ENCODE data around the gene USP31.

The USP31 gene

GRCh38 chr16:23186171-23186570 lies 36.9 kb upstream of the USP31 start:
- H3K27ac ChIP-seq (ENCODE audit: low read length) = no peak overlapping the region
- no peak overlapping the region for H2AFZ ChIP-seq (ENCODE audit: low read depth, low read length)
- no peaks in the 10 kb centered on the region for H3K79me2 ChIP-seq (ENCODE audit: insufficient read depth, low read length)
- no peak for DNase-seq
- no peaks in the 10 kb centered on the region for H3K9me3 ChIP-seq (ENCODE audit: insufficient read depth, low read length, severe bottlenecking)
- H3K4me3 ChIP-seq (ENCODE audit: low read depth in 1 of 2, low read length in 2 of 2) = no peak overlapping the region
- no peaks in the 10 kb centered on the region for H4K20me1 ChIP-seq (ENCODE audit: insufficient read depth, low read length)
- peaks cover 7% of the 10 kb centered on the region for H3K27me3 ChIP-seq (ENCODE audit: insufficient read depth, low read length, poor library complexity)
- no peak for ATAC-seq (ENCODE audit: insufficient read depth, low read depth)
- H3K4me1 ChIP-seq (ENCODE audit: insufficient read depth, low read length) = no peaks in the 10 kb centered on the region
- no peaks in the 10 kb centered on the region for H3K36me3 ChIP-seq (ENCODE audit: insufficient read depth, low read length)
- no peak overlapping the region for H3K9ac ChIP-seq (ENCODE audit: low read depth, low read length)
- no peak overlapping the region for H3K4me2 ChIP-seq (ENCODE audit: insufficient read depth, low read length)
- TF ChIP-seq CTCF (IDR thresholded peaks at IDR 0.05; ENCODE audit: borderline replicate concordance, extremely low read depth, low read length, poor library complexity, severe bottlenecking) (no peak), EZH2 (IDR thresholded peaks at IDR 0.05; ENCODE audit: borderline replicate concordance, low read depth, low read length, severe bottlenecking) (no peak)

DNA sequence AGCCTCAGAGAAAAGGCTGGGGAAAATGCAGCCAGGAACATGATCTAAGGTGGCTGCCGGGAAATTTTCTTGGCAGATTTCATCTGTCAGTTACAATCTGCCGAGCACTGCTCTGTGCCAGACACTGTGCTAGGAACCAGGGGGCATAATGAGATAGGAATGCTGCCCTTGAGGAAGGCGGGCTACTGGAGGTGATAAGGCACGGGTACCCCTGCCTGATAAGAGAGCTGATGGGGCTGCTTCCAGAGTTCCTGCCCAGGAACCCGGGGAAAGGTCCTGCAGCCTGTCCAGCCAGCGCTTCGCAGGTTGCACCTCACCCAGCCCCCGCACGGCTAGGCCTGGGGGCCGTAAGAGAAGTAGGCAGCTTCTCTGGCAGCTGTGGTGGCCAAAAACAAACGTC lies 36.4 kb upstream of the USP31 start:
- no peaks in the 10 kb centered on the region for H3K36me3 ChIP-seq (ENCODE audit: insufficient read depth, low read length)
- no peak overlapping the region for H3K4me3 ChIP-seq (ENCODE audit: low read depth in 1 of 2, low read length in 2 of 2)
- no peaks in the 10 kb centered on the region for H3K79me2 ChIP-seq (ENCODE audit: insufficient read depth, low read length)
- no peaks in the 10 kb centered on the region for H3K9me3 ChIP-seq (ENCODE audit: insufficient read depth, low read length, severe bottlenecking)
- no peak for ATAC-seq (ENCODE audit: insufficient read depth, low read depth)
- peaks cover 7% of the 10 kb centered on the region for H3K27me3 ChIP-seq (ENCODE audit: insufficient read depth, low read length, poor library complexity)
- no peak overlapping the region for H2AFZ ChIP-seq (ENCODE audit: low read depth, low read length)
- no peaks in the 10 kb centered on the region for H3K4me1 ChIP-seq (ENCODE audit: insufficient read depth, low read length)
- no peaks in the 10 kb centered on the region for H4K20me1 ChIP-seq (ENCODE audit: insufficient read depth, low read length)
- H3K4me2 ChIP-seq (ENCODE audit: insufficient read depth, low read length) = no peak overlapping the region
- H3K27ac ChIP-seq (ENCODE audit: low read length) = no peak overlapping the region
- H3K9ac ChIP-seq (ENCODE audit: low read depth, low read length) = no peak overlapping the region
- no peak for TF ChIP-seq CTCF (IDR thresholded peaks at IDR 0.05; ENCODE audit: borderline replicate concordance, extremely low read depth, low read length, poor library complexity, severe bottlenecking)
- no peak for TF ChIP-seq EZH2 (IDR thresholded peaks at IDR 0.05; ENCODE audit: borderline replicate concordance, low read depth, low read length, severe bottlenecking)
- DNase-seq = no peak

DNA sequence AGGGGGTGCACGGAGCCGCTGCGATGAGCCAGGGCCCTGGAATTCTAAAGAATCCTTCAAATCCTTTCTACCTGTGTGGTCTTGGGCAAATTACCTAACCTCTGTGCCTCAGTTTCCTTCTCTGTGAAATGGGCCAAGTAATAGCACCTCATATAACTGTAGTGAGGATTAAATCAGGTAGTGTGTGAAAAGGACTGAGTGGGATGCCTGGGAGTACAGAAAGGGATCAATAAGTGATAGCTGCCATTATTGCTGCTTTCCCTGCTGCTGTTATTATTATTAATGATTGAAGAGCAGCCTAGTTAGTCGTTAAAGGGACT lies 34.3 kb upstream of the USP31 start:
- Histone ChIP-seq H3K36me3 (ENCODE audit: insufficient read depth, low read length) (no peaks in the 10 kb centered on the region), H3K4me2 (ENCODE audit: insufficient read depth, low read length) (no peak overlapping the region), H3K9me3 (ENCODE audit: insufficient read depth, low read length, severe bottlenecking) (no peaks in the 10 kb centered on the region), H4K20me1 (ENCODE audit: insufficient read depth, low read length) (no peaks in the 10 kb centered on the region), H3K4me3 (ENCODE audit: low read depth in 1 of 2, low read length in 2 of 2) (no peak overlapping the region), H3K9ac (ENCODE audit: low read depth, low read length) (no peak overlapping the region), H3K79me2 (ENCODE audit: insufficient read depth, low read length) (no peaks in the 10 kb centered on the region), H3K27ac (ENCODE audit: low read length) (no peak overlapping the region), H2AFZ (ENCODE audit: low read depth, low read length) (no peak overlapping the region), H3K27me3 (ENCODE audit: insufficient read depth, low read length, poor library complexity) (peaks cover 7% of the 10 kb centered on the region), H3K4me1 (ENCODE audit: insufficient read depth, low read length) (no peaks in the 10 kb centered on the region)
- TF ChIP-seq CTCF (IDR thresholded peaks at IDR 0.05; ENCODE audit: borderline replicate concordance, extremely low read depth, low read length, poor library complexity, severe bottlenecking) (no peak), EZH2 (IDR thresholded peaks at IDR 0.05; ENCODE audit: borderline replicate concordance, low read depth, low read length, severe bottlenecking) (no peak)
- ATAC-seq (ENCODE audit: insufficient read depth, low read depth) (no peak), DNase-seq (no peak)
